Endothelial cell of umbilical vein (primary cell): Measurements from ENCODE around the gene BMPR2. TPM values are rescaled to one million over a fixed set of nuclear protein-coding genes. Genes with fewer than 3 reads are reported as not detected.

ENCODE experiments used
- BruUV-seq: library from RNA; stranded (reverse); fragments of 400-500 nt; replicated peaks from 2 replicates; lab custom pipeline; 2021; lab: Mats Ljungman, UMichigan
- CTCF ChIA-PET: fragments of 300-600, 350-600 bp; sonication (Branson Sonifier 250); formaldehyde crosslinking; loops from one replicate; lab custom pipeline; 2021; ENCODE audit warnings: antibody characterized with exemption, inconsistent platforms; lab: Charles Lee
- POLR2A ChIA-PET: fragments of 300-600, 350-600 bp; sonication (Branson Sonifier 250); formaldehyde crosslinking; loops from one replicate; lab custom pipeline; 2021; ENCODE audit warnings: antibody characterized with exemption, inconsistent platforms; lab: Charles Lee
- DNase-seq: peaks from one replicate; pipeline ENCODE4 v3.0.0-alpha.2; 2011; ENCODE audit warnings: low read depth, low spot score
- FAIRE-seq: peaks from 2 replicates; lab custom pipeline; 2011; peaks lifted over from hg19 to GRCh38; lab: Jason Lieb, UNC
- H2AFZ ChIP-seq: 2 replicates; pipeline ENCODE4 v1.6.0; 2012; ENCODE audit warnings: low read depth, low read length, control low read depth, inconsistent platforms
- H3K27ac ChIP-seq: 2 replicates; pipeline ENCODE4 v1.5.1; 2011; ENCODE audit warnings: low read depth, mild to moderate bottlenecking, control low read depth, low read length, moderate library complexity; ENCODE audit not compliant: insufficient read depth
- H3K27me3 ChIP-seq, 2 experiments: 2 replicates each; pipeline versions ENCODE4 v1.6.0 to v1.6.1; 2011; ENCODE audit warnings: low read length in 2 of 2, mixed read lengths in 1 of 2; ENCODE audit not compliant: control insufficient read depth in 2 of 2, insufficient read depth in 2 of 2
- H3K36me3 ChIP-seq, 2 experiments: 2 replicates in 1 of 2; 3 replicates in 1 of 2; pipeline ENCODE4 v1.5.1; 2011; ENCODE audit warnings: low read length in 2 of 2, mild to moderate bottlenecking in 1 of 2, moderate library complexity in 1 of 2; ENCODE audit not compliant: control insufficient read depth in 2 of 2, insufficient read depth in 2 of 2; ENCODE audit errors: extremely low read depth in 1 of 2
- H3K4me1 ChIP-seq: 3 replicates; pipeline ENCODE4 v1.5.1; 2011; ENCODE audit warnings: mild to moderate bottlenecking, low read length; ENCODE audit not compliant: control insufficient read depth, insufficient read depth; ENCODE audit errors: extremely low read depth
- H3K4me2 ChIP-seq: 2 replicates; pipeline ENCODE4 v1.6.1; 2011; ENCODE audit warnings: low read length, control low read depth, mixed read lengths; ENCODE audit not compliant: insufficient read depth
- H3K4me3 ChIP-seq, 3 experiments: fragments of 200-600 bp in 1 of 3; sonication (generic), shearing (Covaris generic) in 1 of 3; replicated peaks in 1 of 3; 2 replicates each; pipeline ENCODE4 v1.5.1; 2011 to 2016; ENCODE audit warnings: control low read depth in 3 of 3, low read length in 3 of 3, mild to moderate bottlenecking in 2 of 3, inconsistent platforms in 1 of 3, low read depth in 1 of 3, moderate library complexity in 1 of 3; ENCODE audit not compliant: insufficient read depth in 1 of 3
- H3K79me2 ChIP-seq: 2 replicates; pipeline ENCODE4 v1.6.0; 2012; ENCODE audit warnings: low read length, inconsistent platforms; ENCODE audit not compliant: control insufficient read depth, insufficient read depth
- H3K9ac ChIP-seq: replicated peaks from 2 replicates; pipeline ENCODE3; 2011; ENCODE audit warnings: low read length, control low read depth; ENCODE audit not compliant: insufficient read depth; ENCODE audit errors: extremely low read depth
- H3K9me1 ChIP-seq: replicated peaks from 3 replicates; pipeline ENCODE4 v1.6.0; 2011; ENCODE audit warnings: mild to moderate bottlenecking, low read length; ENCODE audit not compliant: control insufficient read depth, insufficient read depth; ENCODE audit errors: extremely low read depth
- H3K9me3 ChIP-seq: replicated peaks from 2 replicates; pipeline ENCODE4 v1.5.1; 2012; ENCODE audit warnings: low read length, inconsistent platforms; ENCODE audit not compliant: control insufficient read depth, insufficient read depth
- H4K20me1 ChIP-seq: replicated peaks from 2 replicates; pipeline ENCODE3; 2011; ENCODE audit warnings: mild to moderate bottlenecking, low read length; ENCODE audit not compliant: control insufficient read depth, insufficient read depth; ENCODE audit errors: extremely low read depth
- CTCF ChIP-seq, 2 donors: IDR thresholded peaks; 1 replicate in 1 of 2; 2 replicates in 1 of 2; pipeline ENCODE4 v1.5.1; 2011; ENCODE audit warnings: low read length in 2 of 2, mild to moderate bottlenecking in 2 of 2, moderate library complexity in 2 of 2, control low read depth in 1 of 2, inconsistent platforms in 1 of 2, low read depth in 1 of 2; ENCODE audit not compliant: insufficient read depth in 1 of 2; ENCODE audit errors: extremely low read depth in 1 of 2
- FOS ChIP-seq: IDR thresholded peaks from 2 replicates; pipeline ENCODE4 v1.6.1; 2011; ENCODE audit warnings: mild to moderate bottlenecking, low read length, moderate library complexity, borderline replicate concordance; ENCODE audit not compliant: insufficient read depth
- GATA2 ChIP-seq: IDR thresholded peaks from 2 replicates; pipeline ENCODE4 v1.7.0; 2011; ENCODE audit warnings: low read depth, mild to moderate bottlenecking, moderate library complexity, mixed read lengths, low read length; ENCODE audit not compliant: insufficient read length, insufficient read depth
- JUN ChIP-seq: IDR thresholded peaks from 2 replicates; pipeline ENCODE4 v1.6.1; 2011; ENCODE audit warnings: borderline replicate concordance, low read depth; ENCODE audit not compliant: insufficient read length, insufficient read depth
- MAX ChIP-seq: IDR thresholded peaks from 2 replicates; pipeline ENCODE4 v1.6.1; 2011; ENCODE audit not compliant: insufficient read depth, insufficient read length
- POLR2A ChIP-seq: IDR thresholded peaks from 2 replicates; pipeline ENCODE4 v1.6.1; 2012; ENCODE audit warnings: low read depth, mild to moderate bottlenecking, control low read depth, low read length
- dilution Hi-C: fragments of 300-500 bp; cut with MboI; formaldehyde crosslinking; loops from one replicate; pipeline ENCODE4 v1.15.0; 2019; ENCODE audit warnings: low sequenced_read_pairs; ENCODE audit not compliant: extremely low pct_ligation_motif_present
- intact Hi-C: fragments of 100-400 bp; cut with micrococcal nuclease; formaldehyde crosslinking; loops from one replicate; pipeline ENCODE4 v1.10.0; 2022
- polyA plus RNA-seq, 4 experiments: library from polyadenylated mRNA; depleted of rRNA in 3 of 4; stranded (reverse) in 3 of 4; unstranded in 1 of 4; fragments of >200 nt; gene quantifications; 2 replicates each; pipeline versions ENCODE4 v1.2.1 to v1.2.3, GENCODE V29; 2011 to 2012; ENCODE audit warnings: missing spikeins in 1 of 4
- total RNA-seq: library from RNA; stranded (reverse); gene quantifications from 2 replicates; pipeline ENCODE4 v1.2.3, GENCODE V29; 2021

Gene BMPR2
- total and polyA plus RNA-seq, 2 donors (not counting 3 experiments of a cell fraction or from before 2014, with no cell fraction given), result 35.8 to 113 TPM

- peak; percentile 43 for FAIRE-seq
- H3K4me3 ChIP-seq, result no peak overlapping the region
- dilution Hi-C loops, result no loop called here
- peaks cover 87% of the 10 kb centered on the region for H3K79me2 ChIP-seq
- H3K9me3 ChIP-seq, result peaks cover 5% of the 10 kb centered on the region
- peaks cover 18% of the 10 kb centered on the region for H3K4me1 ChIP-seq
- DNase-seq, result peak; percentile 90
- peaks cover 20% of the 10 kb centered on the region for H4K20me1 ChIP-seq
- H3K36me3 ChIP-seq, result no peaks in the 10 kb centered on the region
- H2AFZ ChIP-seq, result no peak overlapping the region
- TSS peak; percentile 6 for BruUV-seq
- ChIA-PET CTCF (no interaction called here), POLR2A (no interaction called here)
- peak; percentile 61 for TF ChIP-seq GATA2
- no peak for TF ChIP-seq CTCF (IDR thresholded peaks at IDR 0.05; ENCODE audit: extremely low read depth in 1 of 2, insufficient read depth in 1 of 2, low read depth in 1 of 2, low read length in 2 of 2)
- no peak for TF ChIP-seq FOS
- TF ChIP-seq MAX, result no peak
- no peak for TF ChIP-seq JUN
- no peak for TF ChIP-seq POLR2A
- H3K9me1 ChIP-seq, result no peaks in the 10 kb centered on the region
- H3K4me2 ChIP-seq, result peak overlapping the region; percentile 9
- no peaks in the 10 kb centered on the region for H3K27me3 ChIP-seq
- peak overlapping the region; percentile 39 for H3K9ac ChIP-seq
- peak overlapping the region; percentile 75 for H3K27ac ChIP-seq
- intact Hi-C loops, result loop anchor here (1.0 to 2.0 kb wide), 2 partner anchors 21 to 53 kb away; partner anchors contain the start of gene BMPR2
Measured at GRCh38 chr2:202429164-202429980, 53.2 kb downstream of the BMPR2 start.
